Measurements from ENCODE around the gene C1QTNF1.
A peak's percentile ranks its signal among the peaks of the same experiment; 100 is the strongest.

Gene C1QTNF1

GRCh38 chr17:79082311-79083190, 58.6 kb downstream of the C1QTNF1 start:
- peak; percentile 42 to 44 for DNase-seq

GRCh38 chr17:79083191-79083971, 59.4 kb downstream of the C1QTNF1 start:
- DNase-seq: no peak

GRCh38 chr17:79084291-79085153, 60.6 kb downstream of the C1QTNF1 start:
- DNase-seq: no peak

GRCh38 chr17:79085154-79085920, 61.4 kb downstream of the C1QTNF1 start:
- no peak for DNase-seq

GRCh38 chr17:79085921-79086551, 62.1 kb downstream of the C1QTNF1 start:
- no peak for DNase-seq

- no peak for DNase-seq
Observed at GRCh38 chr17:79086609-79087427, 62.8 kb downstream of the C1QTNF1 start.

- peak; percentile 61 to 65 for DNase-seq
Observed at GRCh38 chr17:79087428-79088143, 63.6 kb downstream of the C1QTNF1 start.

- DNase-seq: no peak
Observed at GRCh38 chr17:79088247-79088996, 64.5 kb downstream of the C1QTNF1 start.

- no peak for DNase-seq
Observed at GRCh38 chr17:79088997-79089328, 65.0 kb downstream of the C1QTNF1 start.

- DNase-seq: no peak
Observed at GRCh38 chr17:79089720-79090442, 65.9 kb downstream of the C1QTNF1 start.

- no peak for DNase-seq
Observed at GRCh38 chr17:79090443-79091225, 66.7 kb downstream of the C1QTNF1 start.

GRCh38 chr17:79091226-79091670, 67.3 kb downstream of the C1QTNF1 start:
- DNase-seq: no peak

GRCh38 chr17:79092567-79092966, 68.6 kb downstream of the C1QTNF1 start:
- DNase-seq: no peak

- no peak for DNase-seq
Observed at GRCh38 chr17:79093270-79093669, 69.3 kb downstream of the C1QTNF1 start.

GRCh38 chr17:79094261-79094660, 70.3 kb downstream of the C1QTNF1 start:
- no peak for DNase-seq

- no peak for DNase-seq
Observed at GRCh38 chr17:79095345-79096055, 71.5 kb downstream of the C1QTNF1 start.

GRCh38 chr17:79096477-79096876, 72.5 kb downstream of the C1QTNF1 start:
- DNase-seq: no peak
